Measurements from ENCODE around the gene RBSN.

RBSN gene

DNA sequence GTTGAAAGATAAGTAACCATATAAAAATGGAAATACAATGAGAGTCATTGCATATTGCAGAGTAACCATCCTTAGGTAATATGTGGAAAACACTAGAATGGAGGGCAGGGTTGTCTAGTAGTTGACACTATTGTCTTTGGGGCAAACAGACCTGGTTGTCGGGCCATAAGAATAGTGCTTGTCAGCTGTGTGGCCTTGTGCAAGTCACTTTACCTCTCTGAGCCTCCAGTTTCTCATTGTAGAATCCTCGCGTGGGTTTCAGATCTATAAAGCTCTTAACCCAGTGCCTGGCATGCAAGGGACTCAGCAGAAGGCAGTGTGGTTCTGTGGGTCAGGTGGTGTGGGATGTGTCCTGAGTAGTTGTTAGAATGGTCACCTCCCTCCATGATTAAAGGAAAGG lies 65.8 kb downstream of the RBSN start:
- no peak for TF ChIP-seq POLR2AphosphoS5 (IDR thresholded peaks at IDR 0.05; ENCODE audit: borderline replicate concordance, low read depth, low read length)
- TF ChIP-seq EZH2 (IDR thresholded peaks at IDR 0.05), result no peak
- no peak for TF ChIP-seq FOXP2 (optimal IDR thresholded peaks at IDR 0.05; ENCODE audit: control extremely low read depth, extremely low read length, insufficient read depth)
- Histone ChIP-seq H3K9me3 (ENCODE audit: low read depth, low read length) (no peaks in the 10 kb centered on the region), H3K36me3 (ENCODE audit: insufficient read depth, low read length) (peaks cover 30% of the 10 kb centered on the region; the same call in 1 of the 2 replicates), H3K4me3 (no peak overlapping the region), H3K27ac (no peak overlapping the region), H3K9ac (ENCODE audit: insufficient read length) (no peak overlapping the region)
- DNase-seq (ENCODE audit: low read depth, low spot score), result no peak

DNA sequence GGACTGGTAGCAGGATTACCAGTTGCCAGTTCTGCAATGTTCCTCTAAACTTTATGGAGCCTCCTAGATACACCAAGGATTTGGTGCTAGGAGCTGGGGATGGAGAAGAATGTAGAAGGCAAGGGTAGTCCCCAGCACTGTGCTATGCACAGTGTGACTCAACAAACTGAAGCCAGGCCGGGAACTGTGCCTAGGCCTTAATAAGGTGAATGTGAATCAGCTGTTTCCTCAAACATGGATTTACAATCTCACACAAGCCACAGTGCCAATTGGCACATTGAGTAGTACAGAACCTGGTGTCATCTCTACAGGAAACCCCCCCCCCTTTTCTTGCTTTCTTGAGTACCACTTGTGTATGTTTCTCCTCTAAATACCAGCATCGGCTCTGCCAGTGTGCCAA lies 66.3 kb downstream of the RBSN start:
- TF ChIP-seq FOXP2 (optimal IDR thresholded peaks at IDR 0.05; ENCODE audit: control extremely low read depth, extremely low read length, insufficient read depth) (no peak), POLR2AphosphoS5 (IDR thresholded peaks at IDR 0.05; ENCODE audit: borderline replicate concordance, low read depth, low read length) (no peak), EZH2 (IDR thresholded peaks at IDR 0.05) (no peak)

GRCh38 chr3:15029625-15030024 lies 69.3 kb downstream of the RBSN start:
- TF ChIP-seq FOXP2 (optimal IDR thresholded peaks at IDR 0.05; ENCODE audit: control extremely low read depth, extremely low read length, insufficient read depth), result no peak
- no peak for TF ChIP-seq EZH2 (IDR thresholded peaks at IDR 0.05)
- TF ChIP-seq POLR2AphosphoS5 (IDR thresholded peaks at IDR 0.05; ENCODE audit: borderline replicate concordance, low read depth, low read length), result no peak
- Histone ChIP-seq H3K9ac (ENCODE audit: insufficient read length) (no peak overlapping the region), H3K9me3 (ENCODE audit: low read depth, low read length) (no peaks in the 10 kb centered on the region), H3K27ac (no peak overlapping the region), H3K36me3 (ENCODE audit: insufficient read depth, low read length) (peaks cover 37% of the 10 kb centered on the region; the same call in 1 of the 2 replicates), H3K4me3 (no peak overlapping the region)
- DNase-seq (ENCODE audit: low read depth, low spot score), result no peak

More for the DNA sequence above, 66.3 kb downstream of the RBSN start:
- Histone ChIP-seq H3K4me3 (no peak overlapping the region), H3K9ac (ENCODE audit: insufficient read length) (no peak overlapping the region), H3K9me3 (ENCODE audit: low read depth, low read length) (no peaks in the 10 kb centered on the region), H3K36me3 (ENCODE audit: insufficient read depth, low read length) (peaks cover 30% of the 10 kb centered on the region; the same call in 1 of the 2 replicates), H3K27ac (no peak overlapping the region)
- no peak for DNase-seq (ENCODE audit: low read depth, low spot score)

DNA sequence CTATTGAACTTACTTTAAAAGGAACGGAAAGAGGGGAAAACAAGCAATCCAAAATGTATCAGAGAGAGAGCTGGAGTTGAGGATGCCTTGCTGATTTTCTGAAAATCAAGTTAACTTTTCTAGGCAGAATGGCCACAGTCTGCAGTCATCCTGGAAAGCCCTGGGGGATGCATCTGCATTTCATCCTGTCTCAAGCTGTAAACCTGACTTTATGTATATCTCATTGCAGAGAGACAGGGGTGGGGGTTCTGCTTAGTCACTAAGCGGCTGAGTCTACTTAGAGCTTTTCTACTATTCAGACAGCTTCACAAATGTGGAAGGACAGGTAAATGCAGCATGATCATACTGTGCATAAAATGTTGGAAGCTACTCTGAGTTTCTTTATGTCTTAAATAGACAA lies 75.2 kb downstream of the RBSN start:
- Histone ChIP-seq H3K4me3 (no peak overlapping the region), H3K9me3 (ENCODE audit: low read depth, low read length) (no peaks in the 10 kb centered on the region), H3K36me3 (ENCODE audit: insufficient read depth, low read length) (peaks cover 48% of the 10 kb centered on the region; the same call in 1 of the 2 replicates), H3K9ac (ENCODE audit: insufficient read length) (no peak overlapping the region), H3K27ac (no peak overlapping the region)
- DNase-seq (ENCODE audit: low read depth, low spot score), result no peak
- TF ChIP-seq POLR2AphosphoS5 (IDR thresholded peaks at IDR 0.05; ENCODE audit: borderline replicate concordance, low read depth, low read length) (no peak), FOXP2 (optimal IDR thresholded peaks at IDR 0.05; ENCODE audit: control extremely low read depth, extremely low read length, insufficient read depth) (no peak), EZH2 (IDR thresholded peaks at IDR 0.05) (no peak)

DNA sequence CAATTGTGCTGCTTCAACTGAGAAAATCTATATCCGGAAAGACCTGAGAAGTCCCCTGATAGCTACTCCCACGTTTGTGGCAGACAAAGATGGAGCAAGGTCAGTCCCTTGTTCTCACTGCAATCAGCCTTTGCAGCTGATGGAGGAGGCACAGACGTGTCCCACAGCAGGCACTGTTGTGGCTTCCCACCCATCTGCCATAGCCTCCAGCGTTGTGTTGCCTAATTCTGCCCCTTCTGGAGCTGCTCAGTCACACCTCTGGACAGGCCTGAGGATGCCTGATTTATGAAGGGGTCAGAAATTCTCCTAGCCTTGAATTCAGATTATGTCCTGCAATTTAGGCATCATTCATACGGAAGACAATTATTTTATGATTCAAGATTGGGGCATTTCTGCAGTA lies 75.7 kb downstream of the RBSN start:
- TF ChIP-seq POLR2AphosphoS5 (IDR thresholded peaks at IDR 0.05; ENCODE audit: borderline replicate concordance, low read depth, low read length) (no peak), EZH2 (IDR thresholded peaks at IDR 0.05) (no peak), FOXP2 (optimal IDR thresholded peaks at IDR 0.05; ENCODE audit: control extremely low read depth, extremely low read length, insufficient read depth) (no peak)
- H3K36me3 ChIP-seq (ENCODE audit: insufficient read depth, low read length), result peaks cover 44% of the 10 kb centered on the region; the same call in 1 of the 2 replicates
- H3K9me3 ChIP-seq (ENCODE audit: low read depth, low read length), result no peaks in the 10 kb centered on the region
- H3K27ac ChIP-seq, result no peak overlapping the region
- no peak for DNase-seq (ENCODE audit: low read depth, low spot score)
- no peak overlapping the region for H3K4me3 ChIP-seq
- no peak overlapping the region for H3K9ac ChIP-seq (ENCODE audit: insufficient read length)

Data from SK-N-MC (cell line).